ENCODE results near the gene SLC45A3. TPM values are rescaled to one million over a fixed set of nuclear protein-coding genes. Genes with fewer than 3 reads are reported as not detected.

The SLC45A3 gene
- total RNA-seq, 2 experiments from 2014 or later, result 0.55 to 0.56 TPM

DNA sequence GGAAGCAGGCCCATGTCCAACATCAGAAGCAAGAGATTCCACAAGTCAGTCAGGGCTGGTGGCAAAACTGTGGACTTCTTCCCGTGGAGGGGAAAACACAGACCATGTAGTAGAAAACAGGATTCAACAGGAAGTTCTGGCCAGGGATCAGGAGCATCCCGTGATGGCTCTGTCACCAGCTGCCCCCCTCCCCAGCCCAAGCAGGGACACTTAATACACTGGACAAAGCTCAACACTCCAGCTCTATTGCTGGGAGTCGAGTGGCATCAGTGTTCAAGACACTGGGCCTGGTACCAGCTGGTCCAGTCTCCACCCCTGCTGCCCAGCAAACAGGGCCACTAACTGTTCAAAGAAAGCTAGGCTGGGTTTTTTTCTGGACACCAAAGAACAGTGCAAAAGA lies 3.7 kb downstream of the SLC45A3 start:
- no peak overlapping the region for H3K4me3 Mint-ChIP-seq
- H3K9me3 Mint-ChIP-seq, result no peaks in the 10 kb centered on the region
- peaks cover 13% of the 10 kb centered on the region for H3K4me1 Mint-ChIP-seq (ENCODE audit: low read depth)
- H3K27me3 Mint-ChIP-seq, result peaks cover 15% of the 10 kb centered on the region
- intact Hi-C loops (cut with micrococcal nuclease), result no loop called here
- POLR2A ChIA-PET, result no interaction called here
- CTCF ChIA-PET, result interaction anchor here (2.2 to 8.7 kb wide), 3 partner anchors 17 to 301 kb away, joined by 6 to 84 read pairs (median 20); no protein-coding TSS in a partner anchor
- no peak for DNase-seq
- H3K27ac Mint-ChIP-seq, result no peak overlapping the region
- no peaks in the 10 kb centered on the region for H3K36me3 Mint-ChIP-seq

DNA sequence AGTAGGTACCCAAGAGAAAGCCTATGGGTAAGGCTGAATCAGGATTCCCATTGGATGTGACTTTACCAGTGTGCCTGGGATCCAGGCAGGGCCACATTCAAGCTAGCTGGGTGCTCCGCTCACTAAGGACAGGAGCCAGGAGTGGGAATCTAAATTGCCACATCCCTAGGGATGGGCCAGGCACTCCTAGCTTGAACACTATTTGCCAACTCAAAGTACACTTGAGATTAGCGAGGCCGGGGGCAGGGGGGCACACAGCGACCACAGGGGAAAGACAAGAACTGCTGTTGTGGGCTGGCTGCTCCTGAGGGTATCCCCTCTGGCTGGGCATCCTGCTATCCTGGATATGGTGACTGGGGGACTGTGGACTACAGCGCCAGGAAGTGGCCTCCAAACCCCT lies 4.3 kb downstream of the SLC45A3 start:
- ChIA-PET POLR2A (no interaction called here), CTCF (interaction anchor here (2.2 to 8.7 kb wide), 2 partner anchors 17 to 301 kb away, joined by 6 to 84 read pairs; no protein-coding TSS in a partner anchor)
- intact Hi-C loops (cut with micrococcal nuclease), result no loop called here
- Mint-ChIP-seq H3K9me3 (no peaks in the 10 kb centered on the region), H3K4me3 (no peak overlapping the region), H3K36me3 (no peaks in the 10 kb centered on the region), H3K27ac (no peak overlapping the region), H3K27me3 (peaks cover 10% of the 10 kb centered on the region), H3K4me1 (ENCODE audit: low read depth) (peaks cover 13% of the 10 kb centered on the region)
- no peak for DNase-seq

DNA sequence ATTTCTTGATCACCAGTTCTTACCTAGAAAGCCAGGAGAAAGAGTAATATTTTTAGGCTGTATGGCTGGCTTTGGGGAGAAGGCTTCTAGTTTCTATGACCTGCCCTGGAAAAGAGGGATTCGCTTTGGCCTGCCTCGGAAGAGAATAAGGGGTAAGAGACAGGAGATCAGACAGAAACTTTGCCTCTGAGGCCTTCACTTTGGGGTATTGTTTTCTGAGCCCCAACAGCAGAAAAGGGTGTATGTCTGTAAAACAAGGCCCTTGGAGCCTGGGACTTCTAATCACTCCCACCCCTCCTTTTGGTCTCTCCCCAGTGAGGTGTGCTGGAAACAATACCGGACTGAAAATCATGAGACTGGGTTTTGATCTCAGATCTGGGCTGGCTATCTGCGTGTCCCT lies 5.1 kb downstream of the SLC45A3 start:
- H3K9me3 Mint-ChIP-seq, result no peaks in the 10 kb centered on the region
- intact Hi-C loops (cut with micrococcal nuclease), result no loop called here
- no peaks in the 10 kb centered on the region for H3K36me3 Mint-ChIP-seq
- ChIA-PET POLR2A (no interaction called here), CTCF (interaction anchor here (1.2 to 8.7 kb wide), 2 partner anchors 16 to 83 kb away, joined by 3 to 84 read pairs; no protein-coding TSS in a partner anchor)
- H3K27ac Mint-ChIP-seq, result no peak overlapping the region
- H3K4me1 Mint-ChIP-seq (ENCODE audit: low read depth), result peaks cover 10% of the 10 kb centered on the region
- H3K27me3 Mint-ChIP-seq, result peaks cover 5% of the 10 kb centered on the region
- no peak overlapping the region for H3K4me3 Mint-ChIP-seq
- no peak for DNase-seq

DNA sequence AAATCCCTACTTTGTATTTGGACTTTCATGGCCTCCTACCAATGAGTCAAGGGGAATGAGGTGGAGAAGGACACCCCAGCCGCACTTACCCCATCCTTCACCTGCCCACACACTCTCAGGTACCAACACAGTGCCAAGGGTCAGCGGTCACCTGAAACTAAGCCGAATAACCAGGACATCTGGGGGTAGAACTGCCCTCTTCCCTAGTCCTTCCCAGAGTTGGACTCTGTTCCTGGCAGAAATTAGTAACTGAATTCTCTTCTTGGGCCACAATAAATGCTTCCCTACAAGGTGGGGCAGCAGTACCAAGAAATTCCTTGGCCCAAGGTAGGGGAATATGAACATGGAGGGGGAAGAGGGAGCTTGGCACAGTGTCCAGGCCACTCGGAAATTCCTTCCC lies 7.3 kb downstream of the SLC45A3 start:
- Mint-ChIP-seq H3K9me3 (no peaks in the 10 kb centered on the region), H3K27me3 (peaks cover 16% of the 10 kb centered on the region), H3K4me3 (no peak overlapping the region), H3K27ac (no peak overlapping the region), H3K4me1 (ENCODE audit: low read depth) (peaks cover 3% of the 10 kb centered on the region), H3K36me3 (no peaks in the 10 kb centered on the region)
- DNase-seq, result no peak
- CTCF ChIA-PET, result interaction anchor here (8.7 kb wide), 1 partner anchor 14 kb away, joined by 84 read pairs; no protein-coding TSS in a partner anchor
- POLR2A ChIA-PET, result no interaction called here
- intact Hi-C loops (cut with micrococcal nuclease), result no loop called here

DNA sequence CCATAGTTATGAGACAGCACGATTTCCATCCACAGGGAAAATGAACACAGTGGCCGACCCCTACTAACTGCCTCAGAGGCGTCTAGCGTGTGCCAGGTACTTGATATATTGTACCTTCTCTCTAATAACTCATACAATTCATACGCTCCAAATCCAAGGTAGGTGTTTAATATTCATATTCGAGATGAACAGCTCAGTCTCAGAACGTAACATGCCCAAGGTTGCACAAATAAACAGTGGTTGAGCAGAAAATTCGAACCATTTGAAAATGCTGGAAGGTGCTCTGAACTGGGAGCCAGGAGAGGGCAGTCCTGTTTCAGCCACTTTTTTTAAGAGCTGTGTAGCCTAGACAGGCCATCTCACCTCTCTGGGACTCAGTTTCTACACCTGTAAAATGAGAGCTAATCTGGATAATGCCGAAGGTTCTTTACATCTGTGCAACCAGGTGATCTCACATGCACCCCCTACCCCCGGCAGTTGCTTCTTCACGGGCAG lies 7.9 kb downstream of the SLC45A3 start:
- no peak overlapping the region for H3K4me3 Mint-ChIP-seq
- ChIA-PET CTCF (no interaction called here), POLR2A (no interaction called here)
- no peak overlapping the region for H3K27ac Mint-ChIP-seq
- no peak for DNase-seq
- no peaks in the 10 kb centered on the region for H3K36me3 Mint-ChIP-seq
- H3K4me1 Mint-ChIP-seq (ENCODE audit: low read depth), result peaks cover 3% of the 10 kb centered on the region
- no peaks in the 10 kb centered on the region for H3K9me3 Mint-ChIP-seq
- intact Hi-C loops (cut with micrococcal nuclease), result no loop called here
- H3K27me3 Mint-ChIP-seq, result peaks cover 16% of the 10 kb centered on the region

DNA sequence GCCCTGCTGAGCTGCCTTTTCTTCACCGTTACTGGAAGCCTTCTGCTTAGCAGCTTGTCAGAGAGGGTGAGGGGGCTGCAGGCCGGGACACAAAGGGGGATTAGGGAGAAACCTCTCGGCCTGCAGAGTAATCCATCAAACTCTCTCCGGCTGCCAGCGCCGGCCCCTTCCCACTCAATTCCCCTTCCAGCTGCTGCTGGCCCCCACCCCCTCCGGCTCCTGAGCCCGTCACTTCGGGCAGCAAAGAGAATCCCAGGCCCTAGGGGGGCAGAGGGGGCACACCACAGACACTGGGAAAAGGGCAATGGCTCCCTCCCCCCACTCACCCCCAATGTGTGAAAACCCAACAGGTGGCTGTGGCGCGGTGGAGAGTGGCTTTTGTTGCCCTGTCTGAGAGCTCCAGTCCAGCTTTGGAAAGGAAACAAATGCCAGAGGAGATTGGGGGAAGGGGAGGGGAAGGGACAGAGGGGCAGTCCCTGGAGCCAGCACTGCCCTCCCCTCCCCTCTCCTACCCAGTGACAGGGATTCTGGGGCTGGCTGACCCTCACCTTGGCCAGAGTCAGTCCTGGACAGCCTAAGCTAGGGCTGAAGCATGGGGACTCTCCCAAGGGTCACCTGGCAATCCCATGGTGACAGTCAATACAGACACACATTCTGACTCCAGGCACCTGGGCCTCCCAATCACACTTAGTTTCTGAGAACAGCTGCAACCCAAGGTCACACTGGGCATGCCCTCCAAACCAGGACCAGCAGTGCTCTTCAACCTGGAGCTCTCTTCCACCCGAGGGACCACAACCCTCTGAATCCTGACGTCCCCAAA lies 9.5 kb downstream of the SLC45A3 start:
- Mint-ChIP-seq H3K27ac (no peak overlapping the region), H3K9me3 (no peaks in the 10 kb centered on the region), H3K4me3 (no peak overlapping the region), H3K36me3 (no peaks in the 10 kb centered on the region), H3K4me1 (ENCODE audit: low read depth) (peaks cover 3% of the 10 kb centered on the region), H3K27me3 (peaks cover 14% of the 10 kb centered on the region)
- POLR2A ChIA-PET, result no interaction called here
- CTCF ChIA-PET, result interaction anchor here (0.9 to 3.9 kb wide), 3 partner anchors 12 to 13 kb away, joined by 3 to 40 read pairs (median 5); no protein-coding TSS in a partner anchor
- intact Hi-C loops (cut with micrococcal nuclease), result no loop called here
- DNase-seq, result no peak

DNA sequence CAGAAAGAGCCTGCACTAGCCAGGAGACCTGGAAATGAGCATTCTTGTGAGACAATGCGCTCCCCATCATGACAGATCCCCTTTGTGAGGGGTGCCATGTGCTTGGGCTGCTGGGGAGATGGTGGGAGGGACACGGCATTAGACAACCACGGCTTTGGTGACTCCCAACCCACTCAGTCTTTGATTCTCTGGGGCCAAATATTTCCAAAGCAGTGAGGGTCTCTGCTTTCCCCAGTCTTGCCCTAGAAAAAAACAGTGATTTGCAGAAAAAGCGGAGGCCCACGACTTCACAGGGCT lies 10.2 kb downstream of the SLC45A3 start:
- no peak for DNase-seq
- ChIA-PET CTCF (interaction anchor here (3.9 kb wide), 1 partner anchor 12 kb away, joined by 40 read pairs; no protein-coding TSS in a partner anchor), POLR2A (no interaction called here)
- H3K27me3 Mint-ChIP-seq, result peaks cover 14% of the 10 kb centered on the region
- intact Hi-C loops (cut with micrococcal nuclease), result no loop called here
- peaks cover 3% of the 10 kb centered on the region for H3K4me1 Mint-ChIP-seq (ENCODE audit: low read depth)
- H3K9me3 Mint-ChIP-seq, result no peaks in the 10 kb centered on the region
- H3K4me3 Mint-ChIP-seq, result no peak overlapping the region
- H3K36me3 Mint-ChIP-seq, result no peaks in the 10 kb centered on the region
- H3K27ac Mint-ChIP-seq, result no peak overlapping the region

DNA sequence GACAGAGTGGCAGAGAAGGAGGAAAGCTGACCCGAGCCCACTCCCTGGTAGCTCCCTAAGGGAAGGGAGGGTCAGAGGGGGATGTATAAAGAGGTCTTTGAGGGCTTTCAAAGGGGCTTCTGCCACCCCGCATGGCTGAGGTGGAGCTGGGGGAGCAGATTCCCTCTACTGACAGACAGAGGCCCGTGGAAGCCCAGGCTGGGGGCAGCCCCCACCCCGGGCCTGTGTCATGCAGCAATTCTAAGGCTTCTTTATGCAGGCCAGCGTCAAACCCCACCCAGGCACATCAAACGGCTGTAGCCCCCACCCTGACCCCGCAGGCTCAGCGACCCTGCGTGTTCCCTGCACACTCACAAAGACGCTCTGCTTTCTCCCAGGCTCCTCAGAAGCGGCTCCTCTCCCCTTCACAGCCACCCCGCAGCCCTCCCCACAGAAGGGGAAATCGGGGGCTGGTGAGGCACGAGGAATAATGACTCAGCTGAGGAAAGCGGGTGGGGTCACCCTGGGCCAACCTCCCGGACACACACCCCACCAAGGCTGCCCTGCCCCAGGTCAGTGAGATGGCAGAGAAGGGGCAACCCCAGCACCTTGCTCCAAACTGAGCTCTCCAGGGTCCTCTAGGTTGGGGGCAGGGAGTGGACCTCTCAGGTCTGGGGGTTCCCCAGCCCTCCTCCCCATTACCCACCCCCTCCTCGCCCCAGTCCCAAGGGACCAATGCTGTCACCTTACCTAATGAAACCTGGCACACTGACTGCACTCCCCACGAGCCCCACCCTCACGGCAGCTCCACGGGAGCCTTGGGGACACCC lies 10.8 kb downstream of the SLC45A3 start:
- Mint-ChIP-seq H3K4me3 (no peak overlapping the region), H3K36me3 (no peaks in the 10 kb centered on the region), H3K9me3 (no peaks in the 10 kb centered on the region), H3K27me3 (peaks cover 14% of the 10 kb centered on the region), H3K27ac (no peak overlapping the region), H3K4me1 (ENCODE audit: low read depth) (peaks cover 3% of the 10 kb centered on the region)
- intact Hi-C loops (cut with micrococcal nuclease), result no loop called here
- POLR2A ChIA-PET, result no interaction called here
- CTCF ChIA-PET, result interaction anchor here (0.5 to 3.9 kb wide), 2 partner anchors 11 to 28 kb away, joined by 3 to 40 read pairs; no protein-coding TSS in a partner anchor
- no peak for DNase-seq

DNA sequence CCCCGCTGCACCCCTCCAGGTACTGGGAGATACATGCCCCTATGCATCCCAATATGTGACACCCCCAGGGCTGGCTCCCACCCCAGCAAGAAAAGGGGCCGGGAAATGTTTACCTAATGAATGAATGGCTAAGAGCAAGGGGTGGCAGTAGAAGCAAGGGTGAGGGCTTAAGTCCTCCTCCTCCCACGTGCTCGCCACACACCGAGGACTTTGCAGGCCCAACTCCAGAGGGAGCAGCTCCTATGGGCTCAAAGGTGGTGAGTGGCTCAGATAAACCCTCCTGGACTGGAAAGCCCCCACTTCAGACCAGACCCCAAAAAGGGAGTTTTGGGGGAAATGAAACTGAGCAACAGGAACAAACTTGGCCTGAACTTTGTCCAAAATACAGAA lies 11.4 kb downstream of the SLC45A3 start:
- ChIA-PET CTCF (interaction anchor here (3.9 kb wide), 1 partner anchor 10 kb away, joined by 40 read pairs; no protein-coding TSS in a partner anchor), POLR2A (no interaction called here)
- intact Hi-C loops (cut with micrococcal nuclease), result no loop called here
- H3K27me3 Mint-ChIP-seq, result peaks cover 14% of the 10 kb centered on the region
- no peak overlapping the region for H3K27ac Mint-ChIP-seq
- no peaks in the 10 kb centered on the region for H3K36me3 Mint-ChIP-seq
- peaks cover 3% of the 10 kb centered on the region for H3K4me1 Mint-ChIP-seq (ENCODE audit: low read depth)
- no peak for DNase-seq
- no peaks in the 10 kb centered on the region for H3K9me3 Mint-ChIP-seq
- H3K4me3 Mint-ChIP-seq, result no peak overlapping the region

DNA sequence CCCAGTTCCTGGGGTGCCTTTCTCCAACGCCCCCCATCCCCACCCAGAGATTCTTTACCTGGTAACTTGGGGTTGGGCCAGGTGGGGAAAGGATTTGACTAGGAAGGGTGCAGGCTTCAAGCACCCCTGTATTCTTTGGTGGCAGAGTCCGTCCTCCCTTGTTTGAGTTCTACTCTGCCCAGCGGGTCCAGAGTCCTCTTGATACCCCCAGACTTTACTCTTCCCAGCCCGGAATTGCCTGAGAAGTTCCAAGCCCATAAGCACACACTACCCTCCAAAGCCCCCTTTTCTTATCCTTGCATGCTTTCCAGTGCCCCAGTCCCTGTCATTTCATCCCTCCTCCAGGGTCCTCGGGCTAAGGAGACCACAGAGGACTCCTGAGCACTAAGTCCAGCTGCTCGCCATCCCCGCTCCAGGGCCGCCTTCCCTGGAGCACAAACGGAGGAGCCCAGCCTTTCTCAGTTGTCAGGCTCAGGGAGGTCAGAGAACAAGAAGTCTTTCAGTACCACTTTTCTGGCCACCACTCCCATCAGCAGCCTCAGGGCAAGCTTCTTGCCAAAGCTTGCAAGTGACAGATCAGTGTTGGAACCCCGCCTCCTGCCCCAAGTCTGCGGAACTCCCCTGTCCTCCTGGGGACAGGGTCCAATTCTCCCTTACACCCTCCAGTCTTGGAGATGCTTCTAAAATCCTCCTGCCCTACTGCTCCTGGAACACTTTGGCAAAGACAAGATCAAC lies 12.2 kb downstream of the SLC45A3 start:
- CTCF ChIA-PET, result interaction anchor here (0.7 to 3.9 kb wide), 4 partner anchors 10 to 80 kb away, joined by 3 to 40 read pairs (median 4); no protein-coding TSS in a partner anchor
- peaks cover 3% of the 10 kb centered on the region for H3K4me1 Mint-ChIP-seq (ENCODE audit: low read depth)
- H3K4me3 Mint-ChIP-seq, result no peak overlapping the region
- no peak for DNase-seq
- intact Hi-C loops (cut with micrococcal nuclease), result no loop called here
- no peaks in the 10 kb centered on the region for H3K36me3 Mint-ChIP-seq
- no peak overlapping the region for H3K27ac Mint-ChIP-seq
- H3K9me3 Mint-ChIP-seq, result no peaks in the 10 kb centered on the region
- POLR2A ChIA-PET, result no interaction called here
- H3K27me3 Mint-ChIP-seq, result peaks cover 14% of the 10 kb centered on the region

DNA sequence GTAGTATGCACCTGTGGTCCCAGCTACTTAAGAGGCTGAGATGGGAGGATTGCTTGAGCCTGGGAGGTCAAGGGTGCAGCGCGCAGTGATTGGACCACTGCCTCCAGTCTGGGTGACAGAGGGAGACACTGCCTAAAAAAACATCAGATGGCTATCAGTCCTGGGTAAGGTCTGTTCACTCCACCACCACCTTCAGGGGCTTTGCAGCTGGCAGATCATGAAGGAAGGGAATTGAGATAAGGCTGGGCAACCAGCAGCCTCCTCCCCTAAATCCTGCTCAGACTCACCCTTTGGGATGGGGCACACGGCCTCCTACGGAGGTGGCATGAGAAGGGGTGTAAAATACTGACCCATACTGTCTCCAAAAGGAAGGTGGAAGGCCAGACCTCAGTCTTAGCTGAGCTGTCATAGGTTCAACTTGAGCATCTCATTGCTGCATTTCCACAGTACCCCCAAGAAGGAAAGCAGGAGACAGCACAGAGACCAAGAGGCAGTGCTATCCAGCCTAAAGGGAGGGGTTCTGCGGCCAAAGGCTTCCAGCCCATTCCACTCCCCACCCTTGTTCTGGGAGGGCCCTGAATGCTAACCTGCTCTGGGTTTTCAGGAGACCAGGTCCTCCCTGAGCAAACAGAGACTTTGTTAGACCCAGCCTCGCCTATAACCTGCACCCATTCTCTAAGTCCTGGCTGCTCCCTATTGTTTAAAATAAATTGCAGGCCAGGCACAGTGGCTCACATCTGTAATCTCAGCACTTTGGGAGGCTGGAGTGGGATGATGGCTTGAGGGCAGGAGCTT lies 13.7 kb downstream of the SLC45A3 start:
- CTCF ChIA-PET, result interaction anchor here (0.6 to 3.9 kb wide), 4 partner anchors 8 to 75 kb away, joined by 3 to 40 read pairs (median 3); no protein-coding TSS in a partner anchor
- H3K4me1 Mint-ChIP-seq (ENCODE audit: low read depth), result no peaks in the 10 kb centered on the region
- no peak overlapping the region for H3K4me3 Mint-ChIP-seq
- H3K36me3 Mint-ChIP-seq, result no peaks in the 10 kb centered on the region
- no peak overlapping the region for H3K27ac Mint-ChIP-seq
- POLR2A ChIA-PET, result no interaction called here
- DNase-seq, result no peak
- H3K27me3 Mint-ChIP-seq, result peaks cover 13% of the 10 kb centered on the region
- H3K9me3 Mint-ChIP-seq, result no peaks in the 10 kb centered on the region
- intact Hi-C loops (cut with micrococcal nuclease), result no loop called here
